HG02571 (cell line): Measurements from ENCODE around the gene GBX2.

Source experiments
- ATAC-seq: cut with Tn5 transposase; IDR thresholded peaks from one replicate; pipeline ENCODE4 v1.9.1; 2021; ENCODE audit warnings: mild to moderate bottlenecking, moderate library complexity; ENCODE audit not compliant: unreplicated experiment

The GBX2 gene

GRCh38 chr2:236168110-236169080 lies at the start of gene GBX2:
GBX2 (minus strand) TSS chr2:236168386; CDS start chr2:236167971, 415 bp downstream.
- ATAC-seq = no peak

- ATAC-seq = no peak
Measured at GRCh38 chr2:236217926-236218325, 49.7 kb upstream of the GBX2 start.

GRCh38 chr2:236216711-236217110 lies 48.5 kb upstream of the GBX2 start:
- ATAC-seq = no peak

- no peak for ATAC-seq
Measured at GRCh38 chr2:236215761-236216333, 47.7 kb upstream of the GBX2 start.

- ATAC-seq = no peak
Measured at GRCh38 chr2:236215196-236215595, 47.0 kb upstream of the GBX2 start.

- ATAC-seq = no peak
Measured at GRCh38 chr2:236214376-236214995, 46.3 kb upstream of the GBX2 start.

GRCh38 chr2:236211296-236211695 lies 43.1 kb upstream of the GBX2 start:
- ATAC-seq = no peak

GRCh38 chr2:236210536-236210935 lies 42.4 kb upstream of the GBX2 start:
- no peak for ATAC-seq

- no peak for ATAC-seq
Measured at GRCh38 chr2:236209996-236210395, 41.8 kb upstream of the GBX2 start.

GRCh38 chr2:236209535-236209934 lies 41.3 kb upstream of the GBX2 start:
- no peak for ATAC-seq

- no peak for ATAC-seq
Measured at GRCh38 chr2:236208019-236208926, 40.1 kb upstream of the GBX2 start.

- ATAC-seq = no peak
Measured at GRCh38 chr2:236207472-236207871, 39.3 kb upstream of the GBX2 start.

- ATAC-seq = no peak
Measured at GRCh38 chr2:236205867-236206645, 37.9 kb upstream of the GBX2 start.

- ATAC-seq = no peak
Measured at GRCh38 chr2:236204953-236205352, 36.8 kb upstream of the GBX2 start.

- ATAC-seq = no peak
Measured at GRCh38 chr2:236200378-236200777, 32.2 kb upstream of the GBX2 start.

GRCh38 chr2:236196366-236196765 lies 28.2 kb upstream of the GBX2 start:
- ATAC-seq = no peak

- no peak for ATAC-seq
Measured at GRCh38 chr2:236195726-236196125, 27.5 kb upstream of the GBX2 start.

GRCh38 chr2:236194786-236195185 lies 26.6 kb upstream of the GBX2 start:
- ATAC-seq = no peak

- ATAC-seq = no peak
Measured at GRCh38 chr2:236193026-236193425, 24.8 kb upstream of the GBX2 start.

GRCh38 chr2:236190674-236191073 lies 22.5 kb upstream of the GBX2 start:
- ATAC-seq = no peak
